K562 (cell line): ENCODE results near the gene TBL1XR1. TPM values are rescaled to one million over a fixed set of nuclear protein-coding genes. Genes with fewer than 3 reads are reported as not detected.

ENCODE experiments used
- BCL6 ChIP-seq: fragments of 250-450 bp; sonication (Bioruptor Pico); IDR thresholded peaks from 2 replicates; pipeline ENCODE4 v1.4.0; 2020
- MTA1 ChIP-seq: fragments of 450-650 bp; IDR thresholded peaks from 2 replicates; pipeline ENCODE4 v1.6.1; 2017; ENCODE audit warnings: borderline replicate concordance
- MYC ChIP-seq, 2 experiments: fragments of 250-450 bp in 1 of 2; sonication (Bioruptor Pico) in 1 of 2; IDR thresholded peaks; 2 replicates each; pipeline versions ENCODE4 v1.5.1 to v1.6.1; 2012 to 2021; ENCODE audit warnings: low read depth in 2 of 2, borderline replicate concordance in 1 of 2, improper control_type of control experiment in 1 of 2, low read length in 1 of 2, mild to moderate bottlenecking in 1 of 2, moderate library complexity in 1 of 2
- PTRF ChIP-seq: fragments of 450-650 bp; IDR thresholded peaks from 2 replicates; pipeline ENCODE4 v1.6.1; 2016; ENCODE audit warnings: mild to moderate bottlenecking, missing genetic modification characterization, missing compliant biosample characterization
- RAD51 ChIP-seq: fragments of 450-650 bp; IDR thresholded peaks from 2 replicates; pipeline ENCODE4 v1.7.1; 2016; ENCODE audit warnings: low read depth, mild to moderate bottlenecking, borderline replicate concordance
- SIN3A ChIP-seq, 2 experiments: fragments of 150-350 bp in 1 of 2; IDR thresholded peaks; 2 replicates each; pipeline ENCODE4 v1.6.1; 2011 to 2016; ENCODE audit warnings: borderline replicate concordance in 2 of 2, low read depth in 2 of 2, low read length in 2 of 2, mild to moderate bottlenecking in 2 of 2, moderate library complexity in 2 of 2; ENCODE audit not compliant: control insufficient read depth in 1 of 2
- TAF15 ChIP-seq: fragments of 200-400 bp; formaldehyde crosslinking; IDR thresholded peaks from 2 replicates; pipeline ENCODE4 v1.6.1; 2017; ENCODE audit warnings: mild to moderate bottlenecking, low read depth, low read length, moderate library complexity
- TOE1 ChIP-seq, 2 experiments: fragments of 450-650 bp in 1 of 2; sonication (generic) in 1 of 2; formaldehyde crosslinking in 1 of 2; IDR thresholded peaks; 2 replicates each; pipeline versions ENCODE4 v1.7.1 to v1.8.0; 2016 to 2022; ENCODE audit warnings: borderline replicate concordance in 2 of 2, mild to moderate bottlenecking in 2 of 2, antibody characterized with exemption in 1 of 2, inconsistent platforms in 1 of 2, low read depth in 1 of 2, missing genetic modification reagents in 1 of 2, moderate library complexity in 1 of 2
- ZFP1 ChIP-seq: fragments of 450-650 bp; formaldehyde crosslinking; IDR thresholded peaks from 2 replicates; pipeline ENCODE4 v1.4.0; 2020; ENCODE audit warnings: mild to moderate bottlenecking, mixed read lengths
- ZNF124 ChIP-seq: sonication (generic); formaldehyde crosslinking; IDR thresholded peaks from 2 replicates; pipeline ENCODE4 v1.8.1; 2022; ENCODE audit warnings: missing genetic modification reagents
- ZNF282 ChIP-seq: sonication (generic); formaldehyde crosslinking; IDR thresholded peaks from 2 replicates; pipeline ENCODE4 v1.8.1; 2023; ENCODE audit warnings: missing genetic modification reagents
- ZNF79 ChIP-seq: fragments of 250-450 bp; sonication (Bioruptor Pico); IDR thresholded peaks from 2 replicates; pipeline ENCODE4 v1.4.0; 2020; ENCODE audit warnings: low read depth, mild to moderate bottlenecking, moderate library complexity
- polyA plus RNA-seq, 8 experiments: library from polyadenylated mRNA; depleted of rRNA in 4 of 8; stranded (reverse) in 5 of 8; unstranded in 3 of 8; fragments of >200 nt; fragmentation: Nextera tagmentation in 2 of 8; fragmentation: Illumina TruSeq in 1 of 8; extraction: Ambion mirVana in 2 of 8; extraction: Trizol in 1 of 8; gene quantifications; 2 replicates each; pipeline versions ENCODE4 v1.2.1 to v1.2.3, GENCODE V29; 2011 to 2014; ENCODE audit warnings: inconsistent platforms in 1 of 8, missing spikeins in 1 of 8
- total RNA-seq, 7 experiments: library from RNA; depleted of rRNA in 6 of 7; stranded (reverse); fragments of >200 nt in 6 of 7; fragmentation: Illumina TruSeq in 2 of 7; extraction: Trizol in 2 of 7; gene quantifications; 2 replicates each; pipeline versions ENCODE4 v1.2.1 to v1.2.3, GENCODE V29; 2011 to 2021; ENCODE audit warnings: low replicate concordance in 1 of 7
- TF ChIP-seq, protein P1 (sequence below): sonication (generic); formaldehyde crosslinking; IDR thresholded peaks from 2 replicates; pipeline ENCODE4 v1.8.1; 2023; ENCODE audit warnings: mild to moderate bottlenecking, missing genetic modification reagents
- TF ChIP-seq, protein P2 (sequence below), 3 experiments: fragments of 200-800 bp in 1 of 3; fragments of 250-450 bp in 1 of 3; fragments of 450-650 bp in 1 of 3; sonication (Bioruptor Pico) in 1 of 3; sonication (Bioruptor generic) in 1 of 3; formaldehyde crosslinking in 1 of 3; IDR thresholded peaks; 2 replicates each; pipeline versions ENCODE4 v1.6.1 to v1.8.0; 2016 to 2022; ENCODE audit warnings: mild to moderate bottlenecking in 2 of 3, missing genetic modification characterization in 2 of 3, missing compliant biosample characterization in 1 of 3, moderate library complexity in 1 of 3
- TF ChIP-seq, protein P3 (sequence below): fragments of 250-450 bp; sonication (Bioruptor Pico); IDR thresholded peaks from 2 replicates; pipeline ENCODE4 v1.5.0; 2021; ENCODE audit warnings: mild to moderate bottlenecking, borderline replicate concordance
- TF ChIP-seq, protein P4 (sequence below): fragments of 450-650 bp; formaldehyde crosslinking; IDR thresholded peaks from 2 replicates; pipeline ENCODE4 v1.4.0; 2022; ENCODE audit warnings: missing genetic modification characterization

Gene TBL1XR1
- total and polyA plus RNA-seq, 9 of the 15 experiments (the other 6 are each of a cell fraction or from before 2014, with no cell fraction given): 19.6 to 171 (median 83.3) TPM

DNA sequence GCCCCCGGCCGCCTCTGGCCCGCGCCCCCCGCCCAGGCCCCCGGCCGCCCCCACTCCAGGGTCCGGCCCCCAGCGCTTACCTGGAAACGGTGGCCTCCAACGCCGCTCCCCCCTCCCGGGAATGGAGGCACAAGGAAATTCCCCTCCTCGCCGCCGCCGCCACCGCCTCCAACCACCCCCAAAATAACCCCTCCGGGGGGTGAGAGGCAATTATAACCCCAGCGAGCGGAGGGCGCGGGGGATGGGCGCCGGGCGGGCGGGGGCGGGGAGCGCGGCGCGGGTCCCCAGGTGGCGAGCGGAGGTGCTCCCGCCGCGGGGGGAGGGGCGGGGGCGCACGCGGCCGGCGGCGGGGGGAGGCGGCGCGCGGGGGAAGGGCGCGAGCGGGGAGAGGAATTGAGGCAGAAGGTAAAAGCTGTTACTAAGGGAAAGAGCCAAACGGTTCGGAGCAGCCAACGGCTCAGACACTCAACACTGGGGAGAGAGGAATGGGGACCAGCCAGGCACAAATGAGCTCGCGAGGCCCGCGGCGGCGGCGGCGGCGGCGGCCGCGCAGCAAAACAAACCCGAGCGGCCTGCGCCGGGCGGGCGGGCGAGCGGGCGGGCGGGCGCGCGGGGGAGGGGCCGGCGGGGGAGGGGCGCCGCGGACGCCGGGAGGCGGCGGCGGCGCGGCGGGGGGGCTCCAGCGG, at the start of gene TBL1XR1 (continued):
- TF ChIP-seq MYC (IDR thresholded peaks at IDR 0.05; ENCODE audit: low read depth, low read length) (no peak; the same call in 1 of the 2 replicates), MYC (CRISPR knock-in tag; IDR thresholded peaks at IDR 0.05; ENCODE audit: borderline replicate concordance, low read depth) (no peak), ZNF79 (CRISPR knock-in tag) (no peak), SIN3A (IDR thresholded peaks at IDR 0.05; ENCODE audit: borderline replicate concordance in 2 of 2, control insufficient read depth in 1 of 2, low read depth in 2 of 2, low read length in 2 of 2) (no peak), ZNF124 (CRISPR knock-in tag) (no peak), RAD51 (no peak), MTA1 (no peak), ZFP1 (CRISPR knock-in tag) (no peak), ZNF282 (CRISPR knock-in tag) (no peak), BCL6 (no peak), TAF15 (no peak), PTRF (tag) (no peak), TOE1 (IDR thresholded peaks at IDR 0.05; ENCODE audit: borderline replicate concordance) (no peak), TOE1 (CRISPR knock-in tag; IDR thresholded peaks at IDR 0.05; ENCODE audit: borderline replicate concordance, low read depth) (no peak)
- TF ChIP-seq, protein P1, sequence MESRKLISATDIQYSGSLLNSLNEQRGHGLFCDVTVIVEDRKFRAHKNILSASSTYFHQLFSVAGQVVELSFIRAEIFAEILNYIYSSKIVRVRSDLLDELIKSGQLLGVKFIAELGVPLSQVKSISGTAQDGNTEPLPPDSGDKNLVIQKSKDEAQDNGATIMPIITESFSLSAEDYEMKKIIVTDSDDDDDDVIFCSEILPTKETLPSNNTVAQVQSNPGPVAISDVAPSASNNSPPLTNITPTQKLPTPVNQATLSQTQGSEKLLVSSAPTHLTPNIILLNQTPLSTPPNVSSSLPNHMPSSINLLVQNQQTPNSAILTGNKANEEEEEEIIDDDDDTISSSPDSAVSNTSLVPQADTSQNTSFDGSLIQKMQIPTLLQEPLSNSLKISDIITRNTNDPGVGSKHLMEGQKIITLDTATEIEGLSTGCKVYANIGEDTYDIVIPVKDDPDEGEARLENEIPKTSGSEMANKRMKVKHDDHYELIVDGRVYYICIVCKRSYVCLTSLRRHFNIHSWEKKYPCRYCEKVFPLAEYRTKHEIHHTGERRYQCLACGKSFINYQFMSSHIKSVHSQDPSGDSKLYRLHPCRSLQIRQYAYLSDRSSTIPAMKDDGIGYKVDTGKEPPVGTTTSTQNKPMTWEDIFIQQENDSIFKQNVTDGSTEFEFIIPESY (CRISPR knock-in tag): no peak
- TF ChIP-seq, protein P2, sequence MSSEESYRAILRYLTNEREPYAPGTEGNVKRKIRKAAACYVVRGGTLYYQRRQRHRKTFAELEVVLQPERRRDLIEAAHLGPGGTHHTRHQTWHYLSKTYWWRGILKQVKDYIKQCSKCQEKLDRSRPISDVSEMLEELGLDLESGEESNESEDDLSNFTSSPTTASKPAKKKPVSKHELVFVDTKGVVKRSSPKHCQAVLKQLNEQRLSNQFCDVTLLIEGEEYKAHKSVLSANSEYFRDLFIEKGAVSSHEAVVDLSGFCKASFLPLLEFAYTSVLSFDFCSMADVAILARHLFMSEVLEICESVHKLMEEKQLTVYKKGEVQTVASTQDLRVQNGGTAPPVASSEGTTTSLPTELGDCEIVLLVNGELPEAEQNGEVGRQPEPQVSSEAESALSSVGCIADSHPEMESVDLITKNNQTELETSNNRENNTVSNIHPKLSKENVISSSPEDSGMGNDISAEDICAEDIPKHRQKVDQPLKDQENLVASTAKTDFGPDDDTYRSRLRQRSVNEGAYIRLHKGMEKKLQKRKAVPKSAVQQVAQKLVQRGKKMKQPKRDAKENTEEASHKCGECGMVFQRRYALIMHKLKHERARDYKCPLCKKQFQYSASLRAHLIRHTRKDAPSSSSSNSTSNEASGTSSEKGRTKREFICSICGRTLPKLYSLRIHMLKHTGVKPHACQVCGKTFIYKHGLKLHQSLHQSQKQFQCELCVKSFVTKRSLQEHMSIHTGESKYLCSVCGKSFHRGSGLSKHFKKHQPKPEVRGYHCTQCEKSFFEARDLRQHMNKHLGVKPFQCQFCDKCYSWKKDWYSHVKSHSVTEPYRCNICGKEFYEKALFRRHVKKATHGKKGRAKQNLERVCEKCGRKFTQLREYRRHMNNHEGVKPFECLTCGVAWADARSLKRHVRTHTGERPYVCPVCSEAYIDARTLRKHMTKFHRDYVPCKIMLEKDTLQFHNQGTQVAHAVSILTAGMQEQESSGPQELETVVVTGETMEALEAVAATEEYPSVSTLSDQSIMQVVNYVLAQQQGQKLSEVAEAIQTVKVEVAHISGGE (CRISPR knock-in tag; IDR thresholded peaks at IDR 0.05): peak in 1 of 3 experiments; percentile 43; a peak in 1 of 6 replicates
- TF ChIP-seq, protein P3, sequence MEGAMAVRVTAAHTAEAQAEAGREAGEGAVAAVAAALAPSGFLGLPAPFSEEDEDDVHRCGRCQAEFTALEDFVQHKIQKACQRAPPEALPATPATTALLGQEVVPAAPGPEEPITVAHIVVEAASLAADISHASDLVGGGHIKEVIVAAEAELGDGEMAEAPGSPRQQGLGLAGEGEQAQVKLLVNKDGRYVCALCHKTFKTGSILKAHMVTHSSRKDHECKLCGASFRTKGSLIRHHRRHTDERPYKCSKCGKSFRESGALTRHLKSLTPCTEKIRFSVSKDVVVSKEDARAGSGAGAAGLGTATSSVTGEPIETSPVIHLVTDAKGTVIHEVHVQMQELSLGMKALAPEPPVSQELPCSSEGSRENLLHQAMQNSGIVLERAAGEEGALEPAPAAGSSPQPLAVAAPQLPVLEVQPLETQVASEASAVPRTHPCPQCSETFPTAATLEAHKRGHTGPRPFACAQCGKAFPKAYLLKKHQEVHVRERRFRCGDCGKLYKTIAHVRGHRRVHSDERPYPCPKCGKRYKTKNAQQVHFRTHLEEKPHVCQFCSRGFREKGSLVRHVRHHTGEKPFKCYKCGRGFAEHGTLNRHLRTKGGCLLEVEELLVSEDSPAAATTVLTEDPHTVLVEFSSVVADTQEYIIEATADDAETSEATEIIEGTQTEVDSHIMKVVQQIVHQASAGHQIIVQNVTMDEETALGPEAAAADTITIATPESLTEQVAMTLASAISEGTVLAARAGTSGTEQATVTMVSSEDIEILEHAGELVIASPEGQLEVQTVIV (CRISPR knock-in tag): no peak
- TF ChIP-seq, protein P4, sequence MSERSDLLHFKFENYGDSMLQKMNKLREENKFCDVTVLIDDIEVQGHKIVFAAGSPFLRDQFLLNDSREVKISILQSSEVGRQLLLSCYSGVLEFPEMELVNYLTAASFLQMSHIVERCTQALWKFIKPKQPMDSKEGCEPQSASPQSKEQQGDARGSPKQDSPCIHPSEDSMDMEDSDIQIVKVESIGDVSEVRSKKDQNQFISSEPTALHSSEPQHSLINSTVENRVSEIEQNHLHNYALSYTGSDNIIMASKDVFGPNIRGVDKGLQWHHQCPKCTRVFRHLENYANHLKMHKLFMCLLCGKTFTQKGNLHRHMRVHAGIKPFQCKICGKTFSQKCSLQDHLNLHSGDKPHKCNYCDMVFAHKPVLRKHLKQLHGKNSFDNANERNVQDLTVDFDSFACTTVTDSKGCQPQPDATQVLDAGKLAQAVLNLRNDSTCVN (CRISPR knock-in tag): no peak
